Fibroblast of the conjunctiva (primary cell): Measurements from ENCODE around the gene PDE11A.
"Not testable (repeated sequence)": the region's sequence is repeated elsewhere in the genome, so short reads cannot be mapped to it uniquely, and the experiment has no call there.

ENCODE experiments used
- DNase-seq: peaks from one replicate; pipeline ENCODE4 v3.0.0-alpha.2; 2010; ENCODE audit warnings: low read depth

Gene PDE11A

GRCh38 chr2:178008636-178009289 lies 63.8 kb downstream of the PDE11A start:
- peak; percentile 8 for DNase-seq

GRCh38 chr2:178006710-178007109 lies 65.9 kb downstream of the PDE11A start:
- DNase-seq: no peak

- no peak for DNase-seq
These were observed 66.8 kb downstream of the PDE11A start for GRCh38 chr2:178005756-178006155.

DNA sequence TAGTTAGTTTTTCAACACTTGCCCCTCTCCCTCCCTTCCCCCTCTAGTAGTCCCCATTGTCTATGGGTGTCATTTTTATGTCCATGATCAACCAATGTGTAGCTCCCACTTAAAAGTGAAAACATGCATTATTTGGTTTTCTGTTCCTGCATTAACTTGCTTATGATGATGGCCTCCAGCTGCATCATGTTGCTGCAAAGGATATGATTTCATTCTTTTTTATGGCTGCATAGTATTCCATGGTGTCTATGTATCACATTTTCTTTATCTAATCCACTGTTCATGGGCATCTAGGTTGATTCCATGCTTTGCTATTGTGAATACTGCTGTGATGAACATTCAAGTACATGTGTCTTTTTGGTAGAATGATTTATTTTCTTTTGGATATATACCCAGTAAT lies 70.5 kb downstream of the PDE11A start:
- no peak for DNase-seq

DNA sequence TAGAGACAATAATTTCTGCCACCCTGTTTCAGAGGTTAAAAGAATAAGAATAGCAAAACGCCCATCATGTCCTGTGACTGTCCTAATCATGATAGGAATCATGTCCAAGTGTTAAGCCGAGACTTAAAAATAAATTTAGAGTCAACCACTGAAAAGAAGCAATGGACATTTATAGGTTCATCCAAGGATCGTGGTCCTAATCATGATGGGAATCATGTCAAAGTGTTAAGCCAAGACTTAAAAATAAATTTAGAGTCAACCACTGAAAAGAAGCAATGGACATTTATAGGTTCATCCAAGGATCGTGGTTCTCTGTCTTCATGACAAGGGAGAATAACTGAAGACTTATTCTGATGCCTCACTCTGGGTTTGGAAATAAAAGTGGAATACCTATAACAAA lies 73.6 kb downstream of the PDE11A start:
- DNase-seq: no peak

GRCh38 chr2:177998006-177998405 lies 74.6 kb downstream of the PDE11A start:
- DNase-seq: no peak

DNA sequence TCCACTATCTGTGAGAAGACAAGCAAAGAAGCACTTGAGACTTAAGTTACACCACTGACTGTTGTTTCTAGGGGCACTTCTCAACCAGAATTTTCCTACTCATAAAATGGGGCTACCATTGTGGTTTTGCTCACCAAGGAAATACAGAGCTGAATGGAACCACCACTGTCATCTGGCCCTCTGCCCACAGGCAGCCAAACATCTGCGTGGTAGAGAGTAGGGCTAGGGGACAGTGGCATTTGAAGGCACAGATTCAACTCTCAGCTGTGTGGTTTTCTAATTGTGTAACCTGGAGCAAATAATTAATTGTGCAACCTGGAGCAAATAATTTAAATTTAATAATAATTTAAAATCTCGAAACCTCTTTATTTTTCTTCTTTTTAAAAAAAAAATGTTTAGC lies 79.6 kb downstream of the PDE11A start:
- DNase-seq: no peak

GRCh38 chr2:177989029-177989885 lies 83.3 kb downstream of the PDE11A start:
- no peak for DNase-seq

DNA sequence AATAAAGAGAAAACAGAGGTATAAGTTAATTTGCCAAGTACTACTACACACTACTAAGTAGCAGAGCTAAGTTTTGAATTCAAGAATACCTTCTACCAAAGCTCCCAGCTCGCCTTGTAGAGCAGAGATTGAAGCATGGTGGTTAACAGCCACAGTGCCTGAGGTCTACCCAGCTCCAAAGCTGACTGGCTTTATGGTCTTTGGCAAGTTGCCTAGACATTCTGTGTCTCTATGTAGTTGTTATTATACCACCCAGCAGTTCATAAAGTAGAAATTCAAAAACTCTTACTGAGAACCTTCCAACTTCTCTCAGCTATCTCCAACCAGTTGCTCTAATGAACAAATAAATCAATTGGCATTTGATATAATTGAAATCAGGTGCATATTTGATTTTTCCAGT lies 87.8 kb downstream of the PDE11A start:
- DNase-seq: no peak

- DNase-seq: peak; percentile 29
These were observed 89.3 kb downstream of the PDE11A start for GRCh38 chr2:177983183-177983788.

DNA sequence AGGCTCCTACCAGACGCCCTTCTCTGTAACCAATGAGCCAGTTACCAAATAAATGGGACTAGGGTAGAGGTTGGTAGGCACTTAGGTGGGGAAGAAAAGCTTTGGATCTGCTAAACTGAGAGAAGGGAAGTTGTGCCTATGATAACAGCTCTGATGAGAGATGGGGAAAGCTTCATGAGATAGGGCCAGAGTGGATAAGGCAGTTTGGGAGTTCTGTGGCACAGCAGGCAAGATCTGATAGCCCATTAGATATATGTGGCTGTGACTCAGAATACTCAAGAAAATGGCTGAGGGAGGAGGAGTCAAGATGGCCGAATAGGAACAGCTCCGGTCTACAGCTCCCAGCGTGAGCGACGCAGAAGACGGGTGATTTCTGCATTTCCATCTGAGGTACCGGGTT lies 99.8 kb downstream of the PDE11A start:
- no peak for DNase-seq

- no peak for DNase-seq
These were observed 100.5 kb downstream of the PDE11A start for GRCh38 chr2:177972123-177972522.

GRCh38 chr2:177970670-177971454 lies 101.7 kb downstream of the PDE11A start:
- no peak for DNase-seq

DNA sequence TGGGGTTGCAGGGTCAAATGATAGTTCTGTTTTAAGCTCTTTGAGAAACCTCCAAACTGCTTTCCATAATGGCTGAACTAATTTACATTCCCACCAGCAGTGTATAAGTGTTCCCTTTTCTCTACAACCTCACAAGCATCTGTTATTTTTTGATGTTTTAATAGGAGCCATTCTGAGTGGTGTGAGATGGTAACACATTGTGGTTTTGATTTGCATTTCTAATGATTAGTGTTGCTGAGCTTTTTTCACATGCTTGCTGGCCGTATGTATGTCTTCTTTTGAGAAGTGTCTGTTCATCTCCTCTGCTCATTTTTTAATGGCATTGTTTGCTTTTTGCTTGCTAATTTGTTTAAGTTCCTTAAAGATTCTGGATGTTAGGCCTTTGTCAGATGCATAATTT lies 107.7 kb downstream of the PDE11A start:
- no peak for DNase-seq

- no peak for DNase-seq
These were observed 120.4 kb downstream of the PDE11A start for GRCh38 chr2:177952151-177952550.

DNA sequence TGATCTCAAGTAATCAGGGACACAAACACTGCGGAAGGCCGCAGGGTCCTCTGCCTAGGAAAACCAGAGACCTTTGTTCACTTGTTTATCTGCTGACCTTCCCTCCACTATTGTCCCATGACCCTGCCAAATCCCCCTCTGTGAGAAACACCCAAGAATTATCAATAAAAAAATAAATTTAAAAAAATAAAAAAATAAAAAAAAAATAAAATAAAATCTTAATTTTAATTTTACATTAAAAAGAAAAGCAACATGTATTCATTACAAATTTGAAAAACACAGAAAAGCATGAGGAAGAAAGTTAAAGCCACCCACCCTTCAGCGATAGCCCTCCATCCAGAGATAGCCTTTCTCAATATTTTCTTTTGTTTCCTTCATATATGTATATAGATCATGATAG lies 125.0 kb downstream of the PDE11A start:
- DNase-seq: not testable (repeated sequence)

DNA sequence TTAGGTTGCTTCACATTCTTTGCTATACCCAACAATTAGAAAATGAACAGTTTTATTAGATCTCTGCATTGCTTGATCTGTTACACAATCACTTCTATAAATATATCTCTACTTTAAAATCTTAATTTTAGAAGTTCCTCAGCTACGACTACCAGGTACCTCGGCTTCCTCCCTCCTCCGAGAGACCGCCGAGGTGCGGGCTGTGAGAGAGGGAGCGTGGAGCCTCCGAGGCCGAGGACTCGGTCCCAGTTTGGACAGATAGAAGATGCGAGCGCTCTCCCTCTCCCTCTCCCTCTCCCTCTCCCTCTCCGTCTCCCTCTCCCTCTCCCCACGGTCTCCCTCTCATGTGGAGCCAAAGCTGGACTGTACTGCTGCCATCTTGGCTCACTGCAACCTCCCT lies 128.0 kb downstream of the PDE11A start:
- not testable (repeated sequence) for DNase-seq

- no peak for DNase-seq
These were observed 129.8 kb downstream of the PDE11A start for GRCh38 chr2:177942731-177943130.

GRCh38 chr2:177939211-177939610 lies 133.4 kb downstream of the PDE11A start:
- DNase-seq: no peak

- no peak for DNase-seq
These were observed 141.7 kb downstream of the PDE11A start for GRCh38 chr2:177930916-177931315.

DNA sequence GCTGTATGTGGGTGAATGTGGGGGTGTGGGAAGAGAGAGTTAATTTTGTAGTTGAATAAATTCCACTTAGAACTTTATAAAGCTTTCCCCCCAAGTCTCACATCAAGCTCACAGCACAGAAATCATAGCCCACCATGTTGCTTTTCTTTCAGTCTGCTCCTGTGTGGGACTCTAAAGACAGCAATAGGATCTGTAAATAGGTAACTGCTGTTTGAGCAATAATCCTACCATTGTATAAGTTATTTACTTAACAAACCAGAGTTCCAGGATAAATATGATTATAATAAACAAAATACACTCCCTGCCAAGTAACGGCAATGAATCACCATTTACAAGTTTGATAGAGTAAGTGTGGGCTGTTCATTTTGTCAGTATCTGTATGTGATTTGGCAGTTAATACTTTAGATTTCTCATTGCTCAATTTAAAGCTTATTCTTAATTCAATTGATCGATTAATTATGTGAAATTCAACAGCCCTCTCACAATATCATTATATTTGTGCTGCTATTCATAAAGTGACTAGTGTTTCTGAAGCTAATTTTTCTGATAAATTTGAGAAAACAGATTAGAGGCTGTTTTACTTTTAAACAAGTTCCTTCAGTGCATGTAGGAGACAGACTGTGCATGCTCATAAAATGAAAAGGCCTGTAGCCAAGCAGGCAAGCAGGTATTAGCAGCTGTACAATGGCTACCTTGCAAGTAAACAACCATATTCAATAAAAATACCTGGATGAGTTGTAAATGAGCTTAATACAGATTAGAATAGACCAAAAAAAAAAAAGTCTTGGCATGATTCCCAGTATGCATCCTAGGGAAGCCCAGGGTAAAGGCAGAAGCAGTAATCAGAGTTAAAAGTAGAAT lies 142.7 kb downstream of the PDE11A start:
- DNase-seq: no peak
